Mesenchymal stem cell (in vitro differentiated cells and primary cell): ENCODE results near the gene PTH2R.
A peak's percentile ranks its signal among the peaks of the same experiment; 100 is the strongest.

ENCODE experiments used
- DNase-seq: peaks from one replicate; pipeline ENCODE4 v3.0.0-alpha.2; 2013
- H2AFZ ChIP-seq: one replicate; pipeline ENCODE4 v1.6.1; 2013; ENCODE audit warnings: low read depth, mild to moderate bottlenecking, control low read depth, inconsistent platforms, low read length, moderate library complexity
- H2AK5ac ChIP-seq: 2 replicates; pipeline ENCODE4 v1.6.1; 2013; ENCODE audit warnings: low read length, moderate library complexity, mild to moderate bottlenecking, inconsistent platforms; ENCODE audit not compliant: severe bottlenecking
- H2BK120ac ChIP-seq: one replicate; pipeline ENCODE4 v1.6.1; 2013; ENCODE audit warnings: low read depth, mild to moderate bottlenecking, inconsistent platforms, low read length, moderate library complexity
- H2BK12ac ChIP-seq, 2 experiments: one replicate each; pipeline ENCODE4 v1.6.1; 2013; ENCODE audit warnings: inconsistent platforms in 2 of 2, low read length in 2 of 2, mild to moderate bottlenecking in 2 of 2, moderate library complexity in 2 of 2, control low read depth in 1 of 2
- H2BK15ac ChIP-seq: one replicate; pipeline ENCODE4 v1.6.1; 2013; ENCODE audit warnings: mild to moderate bottlenecking, low read depth, inconsistent platforms; ENCODE audit not compliant: poor library complexity, severe bottlenecking
- H2BK5ac ChIP-seq: 2 replicates; pipeline ENCODE4 v1.6.1; 2013; ENCODE audit warnings: low read depth, mild to moderate bottlenecking, low read length, control low read depth, inconsistent platforms; ENCODE audit not compliant: poor library complexity, severe bottlenecking
- H3K14ac ChIP-seq, 2 experiments: one replicate each; pipeline ENCODE4 v1.6.1; 2013; ENCODE audit warnings: inconsistent platforms in 2 of 2, low read length in 2 of 2, control low read depth in 1 of 2, mild to moderate bottlenecking in 1 of 2, moderate library complexity in 1 of 2
- H3K18ac ChIP-seq, 2 experiments: one replicate each; pipeline ENCODE4 v1.6.1; 2013; ENCODE audit warnings: inconsistent platforms in 2 of 2, low read length in 2 of 2, control low read depth in 1 of 2, low read depth in 1 of 2, mild to moderate bottlenecking in 1 of 2
- H3K23ac ChIP-seq, 2 experiments: one replicate each; pipeline ENCODE4 v1.6.1; 2013; ENCODE audit warnings: inconsistent platforms in 2 of 2, low read length in 2 of 2, mild to moderate bottlenecking in 2 of 2, moderate library complexity in 2 of 2, control low read depth in 1 of 2
- H3K27ac ChIP-seq: 2 replicates; pipeline ENCODE4 v1.5.1; 2013; ENCODE audit warnings: mild to moderate bottlenecking, moderate library complexity, low read length, control low read depth, inconsistent platforms; ENCODE audit not compliant: poor library complexity, severe bottlenecking
- H3K27me3 ChIP-seq, 2 experiments: 2 replicates each; pipeline versions ENCODE4 v1.6.1 to v1.7.0; 2013; ENCODE audit warnings: low read length in 2 of 2, mild to moderate bottlenecking in 2 of 2, moderate library complexity in 2 of 2, control low read depth in 1 of 2, inconsistent platforms in 1 of 2; ENCODE audit not compliant: control insufficient read depth in 1 of 2, insufficient read depth in 1 of 2
- H3K36me3 ChIP-seq, 2 experiments: 2 replicates each; pipeline versions ENCODE4 v1.6.1 to v1.7.0; 2013; ENCODE audit warnings: low read length in 2 of 2, control low read depth in 1 of 2, inconsistent platforms in 1 of 2, low read depth in 1 of 2, mild to moderate bottlenecking in 1 of 2; ENCODE audit not compliant: insufficient read depth in 2 of 2, control insufficient read depth in 1 of 2
- H3K4ac ChIP-seq, 2 experiments: one replicate each; pipeline ENCODE4 v1.6.1; 2013; ENCODE audit warnings: inconsistent platforms in 2 of 2, low read length in 2 of 2, mild to moderate bottlenecking in 2 of 2, moderate library complexity in 2 of 2, control low read depth in 1 of 2, low read depth in 1 of 2
- H3K4me1 ChIP-seq: 2 replicates; pipeline ENCODE4 v1.6.1; 2013; ENCODE audit warnings: low read depth, low read length, control low read depth; ENCODE audit not compliant: control insufficient read depth, insufficient read depth
- H3K4me2 ChIP-seq: 2 replicates; pipeline ENCODE4 v1.6.1; 2013; ENCODE audit warnings: low read length, mild to moderate bottlenecking, inconsistent platforms; ENCODE audit not compliant: poor library complexity, severe bottlenecking
- H3K4me3 ChIP-seq, 2 experiments: 2 replicates each; pipeline versions ENCODE4 v1.5.1 to v1.7.0; 2013; ENCODE audit warnings: low read length in 2 of 2, mild to moderate bottlenecking in 2 of 2, control low read depth in 1 of 2, low read depth in 1 of 2; ENCODE audit not compliant: insufficient read depth in 1 of 2
- H3K79me1 ChIP-seq: replicated peaks from 2 replicates; pipeline ENCODE4 v1.6.1; 2013; ENCODE audit warnings: mild to moderate bottlenecking, control low read depth, low read length, inconsistent platforms; ENCODE audit not compliant: poor library complexity, severe bottlenecking
- H3K9ac ChIP-seq: 2 replicates; pipeline ENCODE4 v1.7.0; 2013; ENCODE audit warnings: mild to moderate bottlenecking, low read length, moderate library complexity
- H3K9me3 ChIP-seq: 2 replicates; pipeline ENCODE4 v1.7.0; 2013; ENCODE audit warnings: mild to moderate bottlenecking, low read length; ENCODE audit not compliant: control insufficient read depth
- H4K8ac ChIP-seq: one replicate; pipeline ENCODE4 v1.6.1; 2013; ENCODE audit warnings: inconsistent platforms, mild to moderate bottlenecking, low read length, moderate library complexity
- H4K91ac ChIP-seq: one replicate; pipeline ENCODE4 v1.6.1; 2013; ENCODE audit warnings: mild to moderate bottlenecking, low read length, inconsistent platforms
- WGBS: methylation state at CpG from one replicate; pipeline ENCODE4 v1.1.7; 2013; ENCODE audit warnings: mixed read lengths; 5-methylcytosine and 5-hydroxymethylcytosine counted together

The PTH2R gene

GRCh38 chr2:208542465-208543041 is 136.0 kb downstream of the PTH2R start:
- Histone ChIP-seq H2BK15ac (no peak overlapping the region), H3K4me2 (no peak overlapping the region), H3K4me3 (no peak overlapping the region), H2BK12ac (no peak overlapping the region), H3K4me1 (peaks cover 2% of the 10 kb centered on the region), H3K9me3 (peaks cover 1% of the 10 kb centered on the region), H3K14ac (no peak overlapping the region), H2AFZ (no peak overlapping the region), H4K91ac (no peak overlapping the region), H2BK5ac (no peak overlapping the region), H3K4ac (no peak overlapping the region), H3K23ac (no peak overlapping the region), H2BK120ac (no peak overlapping the region), H2AK5ac (peak overlapping the region; percentile 53), H3K36me3 (no peaks in the 10 kb centered on the region), H4K8ac (no peak overlapping the region), H3K27ac (peak overlapping the region; percentile 81), H3K9ac (no peak overlapping the region), H3K79me1 (no peaks in the 10 kb centered on the region), H3K27me3 (no peaks in the 10 kb centered on the region), H3K18ac (no peak overlapping the region)
- WGBS, result 76% methylated on average over 1 of the region's 1 CpG
- DNase-seq, result no peak
